ENCODE data around the gene ZNF263. TPM values are rescaled to one million over a fixed set of nuclear protein-coding genes. Genes with fewer than 3 reads are reported as not detected.

Gene ZNF263
- total RNA-seq, 1 experiment from 2014 or later, result 31.4 TPM

DNA sequence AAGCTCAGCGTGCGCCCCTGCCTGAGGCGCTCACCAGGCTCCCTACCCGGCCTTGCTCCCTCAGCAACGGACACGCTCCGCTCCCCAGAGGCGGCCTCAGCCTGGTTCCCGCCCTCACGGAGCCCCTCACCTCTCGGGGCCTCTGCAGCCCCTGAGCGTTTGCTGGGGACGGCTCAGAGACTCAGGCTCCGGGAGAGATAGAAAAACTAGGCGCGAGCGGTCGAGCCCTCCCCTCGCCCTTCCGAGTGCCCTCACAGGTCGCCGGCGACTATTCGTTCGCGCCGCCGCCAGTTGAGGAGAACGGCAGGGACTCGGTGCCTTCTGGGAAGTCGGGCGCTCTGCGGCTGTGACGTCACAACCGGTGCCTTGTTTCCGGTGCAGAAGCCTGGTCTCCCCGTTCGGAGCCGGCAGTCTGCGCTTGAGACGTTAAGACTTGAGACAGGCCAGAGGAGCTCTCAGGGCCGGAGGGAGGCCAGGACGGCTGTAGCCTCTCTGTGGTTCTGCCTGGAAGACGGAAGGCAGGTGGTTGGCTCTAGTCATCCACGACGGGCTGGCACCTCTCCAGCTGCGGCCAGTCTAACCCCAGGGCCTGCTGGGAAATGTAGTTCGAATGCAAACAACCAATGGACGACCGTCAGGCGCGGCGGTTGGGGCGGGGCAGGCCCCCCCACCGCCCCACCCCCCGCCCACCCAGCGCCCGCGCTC is 48.3 kb upstream of the ZNF263 start, which contains the start of gene ZNF200:
TSS of gene ZNF200 (minus strand) at position 302 of the 705 bp plus-strand sequence. CDS start 1,403 bp downstream, outside the sequence.
- no peaks in the 10 kb centered on the region for H3K9me2 ChIP-seq (ENCODE audit: insufficient read depth)
- peaks cover 14% of the 10 kb centered on the region for H3K79me2 ChIP-seq (ENCODE audit: insufficient read depth, low read length)
- peak within 1 kb of the TSS; percentile 96 for H3K4me2 ChIP-seq (ENCODE audit: low read length)
- ChIA-PET RAD21 (ENCODE audit: low non-redundant PET in 1 of 2, low total read pairs in 2 of 2, uncharacterized antibody in 2 of 2, unreplicated experiment in 2 of 2) (no interaction called here), POLR2A (interaction anchor here (0.7 to 1.4 kb wide), 3 partner anchors 30 to 209 kb away, joined by 3 to 5 read pairs (median 3); partner anchors contain the start of genes NAA60 and ZNF597), CTCF (no interaction called here)
- peak within 1 kb of the TSS; percentile 90 for H2AFZ ChIP-seq (ENCODE audit: low read depth, low read length, poor library complexity, severe bottlenecking)
- peaks cover 0 to 10% of the 10 kb centered on the region in 2 experiments; a peak in 2 of 4 replicates for H3K9me3 ChIP-seq (ENCODE audit: control insufficient read depth in 1 of 2, insufficient read depth in 1 of 2, low read depth in 1 of 2, low read length in 2 of 2)
- peaks cover 5 to 7% of the 10 kb centered on the region in 2 experiments; a peak in 2 of 4 replicates for H3K4me1 ChIP-seq (ENCODE audit: control insufficient read depth in 1 of 2, insufficient read depth in 2 of 2, low read length in 2 of 2)
- peak within 1 kb of the TSS; percentile 93 for H3K9ac ChIP-seq (ENCODE audit: low read length)
- BruUV-seq (replicated peaks), result no TSS peak
- DNase-seq (ENCODE audit: low read depth, low spot score), result peak; percentile 94
- peaks cover 21 to 31% of the 10 kb centered on the region in 2 experiments for H3K36me3 ChIP-seq (ENCODE audit: control insufficient read depth in 1 of 2, insufficient read depth in 2 of 2, low read length in 2 of 2)
- peak within 1 kb of the TSS; percentile 94 to 98 for H3K4me3 ChIP-seq (replicated peaks in 1 of 2; ENCODE audit: low read depth in 1 of 2, low read length in 2 of 2)
- peak; percentile 96 for ATAC-seq
- no peaks in the 10 kb centered on the region for H4K20me1 ChIP-seq (ENCODE audit: insufficient read depth)
- H3K27me3 ChIP-seq (ENCODE audit: insufficient read depth, low read length), result no peaks in the 10 kb centered on the region
- intact Hi-C loops (cut with micrococcal nuclease), result no loop called here
- H3K27ac ChIP-seq (ENCODE audit: low read depth, low read length), result peak within 1 kb of the TSS; percentile 91
- TF ChIP-seq, protein P1, sequence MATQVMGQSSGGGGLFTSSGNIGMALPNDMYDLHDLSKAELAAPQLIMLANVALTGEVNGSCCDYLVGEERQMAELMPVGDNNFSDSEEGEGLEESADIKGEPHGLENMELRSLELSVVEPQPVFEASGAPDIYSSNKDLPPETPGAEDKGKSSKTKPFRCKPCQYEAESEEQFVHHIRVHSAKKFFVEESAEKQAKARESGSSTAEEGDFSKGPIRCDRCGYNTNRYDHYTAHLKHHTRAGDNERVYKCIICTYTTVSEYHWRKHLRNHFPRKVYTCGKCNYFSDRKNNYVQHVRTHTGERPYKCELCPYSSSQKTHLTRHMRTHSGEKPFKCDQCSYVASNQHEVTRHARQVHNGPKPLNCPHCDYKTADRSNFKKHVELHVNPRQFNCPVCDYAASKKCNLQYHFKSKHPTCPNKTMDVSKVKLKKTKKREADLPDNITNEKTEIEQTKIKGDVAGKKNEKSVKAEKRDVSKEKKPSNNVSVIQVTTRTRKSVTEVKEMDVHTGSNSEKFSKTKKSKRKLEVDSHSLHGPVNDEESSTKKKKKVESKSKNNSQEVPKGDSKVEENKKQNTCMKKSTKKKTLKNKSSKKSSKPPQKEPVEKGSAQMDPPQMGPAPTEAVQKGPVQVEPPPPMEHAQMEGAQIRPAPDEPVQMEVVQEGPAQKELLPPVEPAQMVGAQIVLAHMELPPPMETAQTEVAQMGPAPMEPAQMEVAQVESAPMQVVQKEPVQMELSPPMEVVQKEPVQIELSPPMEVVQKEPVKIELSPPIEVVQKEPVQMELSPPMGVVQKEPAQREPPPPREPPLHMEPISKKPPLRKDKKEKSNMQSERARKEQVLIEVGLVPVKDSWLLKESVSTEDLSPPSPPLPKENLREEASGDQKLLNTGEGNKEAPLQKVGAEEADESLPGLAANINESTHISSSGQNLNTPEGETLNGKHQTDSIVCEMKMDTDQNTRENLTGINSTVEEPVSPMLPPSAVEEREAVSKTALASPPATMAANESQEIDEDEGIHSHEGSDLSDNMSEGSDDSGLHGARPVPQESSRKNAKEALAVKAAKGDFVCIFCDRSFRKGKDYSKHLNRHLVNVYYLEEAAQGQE (IDR thresholded peaks at IDR 0.05; ENCODE audit: low read depth), result no peak
- TF ChIP-seq SIN3A (IDR thresholded peaks at IDR 0.05; ENCODE audit: low read depth), result peak; percentile 80
- no peak for TF ChIP-seq EZH2phosphoT487 (IDR thresholded peaks at IDR 0.05; ENCODE audit: borderline replicate concordance)
- no peak for TF ChIP-seq RAD21 (IDR thresholded peaks at IDR 0.05; ENCODE audit: low read depth)
- TF ChIP-seq SP1 (IDR thresholded peaks at IDR 0.05; ENCODE audit: low read depth), result peak; percentile 42
- no peak for TF ChIP-seq CTCF (IDR thresholded peaks at IDR 0.05 in 2 of 3, conservative IDR thresholded peaks at IDR 0.05 in 1 of 3; ENCODE audit: borderline replicate concordance in 1 of 3, insufficient read depth in 1 of 3, low read depth in 2 of 3, low read length in 2 of 3)
- TF ChIP-seq ZNF274 (IDR thresholded peaks at IDR 0.05; ENCODE audit: low read depth, low read length), result no peak
- no peak for TF ChIP-seq FOSL1 (IDR thresholded peaks at IDR 0.05; ENCODE audit: low read depth)
- peak; percentile 14; the same call in 1 of the 2 replicates for TF ChIP-seq SRF (IDR thresholded peaks at IDR 0.05; ENCODE audit: low read depth)
- no peak; the same call in 1 of the 2 replicates for TF ChIP-seq ELF1 (IDR thresholded peaks at IDR 0.05; ENCODE audit: borderline replicate concordance, low read depth)
- no peak for TF ChIP-seq CEBPB (IDR thresholded peaks at IDR 0.05; ENCODE audit: low read depth)
- no peak for TF ChIP-seq YY1 (IDR thresholded peaks at IDR 0.05; ENCODE audit: extremely low read depth, insufficient replicate concordance, low read depth, low read length)
- peak; percentile 74; the same call in 1 of the 2 replicates for TF ChIP-seq ZFX (IDR thresholded peaks at IDR 0.05)
- TF ChIP-seq TCF7L2 (IDR thresholded peaks at IDR 0.05; ENCODE audit: borderline replicate concordance, extremely low read depth, insufficient read depth, insufficient read length), result peak; percentile 46
- TF ChIP-seq EGR1 (IDR thresholded peaks at IDR 0.05; ENCODE audit: low read depth), result no peak
- TF ChIP-seq POLR2AphosphoS5 (IDR thresholded peaks at IDR 0.05; ENCODE audit: low read depth, low read length), result peak; percentile 86
- peak; percentile 46 for TF ChIP-seq ZBTB33 (IDR thresholded peaks at IDR 0.05; ENCODE audit: extremely low read depth, insufficient replicate concordance, low read length)
- TF ChIP-seq CBX3 (IDR thresholded peaks at IDR 0.05; ENCODE audit: low read depth), result peak; percentile 48; the same call in 1 of the 2 replicates
- no peak for TF ChIP-seq JUND (IDR thresholded peaks at IDR 0.05)
